Activated T-cell treated with anti-CD3 and anti-CD28 coated beads for 48 hours (primary cell): ENCODE measurements around the gene MFAP1.

Experiments used
- DNase-seq: peaks from one replicate; pipeline ENCODE4 v3.0.0-alpha.2; 2020; ENCODE audit warnings: low read depth

Gene MFAP1

GRCh38 chr15:43776101-43776717 is 48.3 kb downstream of the MFAP1 start:
- no peak for DNase-seq

- DNase-seq: no peak
These were observed 49.0 kb downstream of the MFAP1 start for GRCh38 chr15:43775411-43775965.

GRCh38 chr15:43774062-43774461 is 50.4 kb downstream of the MFAP1 start:
- no peak for DNase-seq

DNA sequence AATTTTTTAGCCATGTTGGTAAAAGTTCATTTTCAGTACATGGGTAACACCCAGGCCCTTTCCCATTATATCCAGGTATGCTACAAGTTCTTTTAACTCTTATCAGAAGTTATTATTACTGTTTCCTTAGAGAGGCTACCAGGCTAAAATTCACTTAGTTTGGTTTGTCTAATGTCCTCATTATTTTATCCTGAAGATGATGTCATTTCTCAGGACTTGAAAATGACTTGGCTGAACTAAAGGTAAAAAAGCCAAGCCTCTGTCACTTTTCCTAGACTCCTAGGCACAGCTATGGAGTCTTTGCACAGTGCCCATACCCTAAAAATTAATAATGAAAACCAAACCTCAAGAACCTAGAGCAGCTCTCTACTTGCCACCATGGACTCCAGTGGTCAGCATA is 51.9 kb downstream of the MFAP1 start:
- no peak for DNase-seq

- DNase-seq: no peak
These were observed 52.7 kb downstream of the MFAP1 start for GRCh38 chr15:43771816-43772215.

- peak; percentile 45 for DNase-seq
These were observed 54.8 kb downstream of the MFAP1 start for GRCh38 chr15:43769584-43770228.

GRCh38 chr15:43763819-43764446 is 60.6 kb downstream of the MFAP1 start:
- no peak for DNase-seq

- DNase-seq: no peak
These were observed 61.7 kb downstream of the MFAP1 start for GRCh38 chr15:43762824-43763223.
